WTC11 (cell line): ENCODE measurements around the gene MRPS34. TPM values are rescaled to one million over a fixed set of nuclear protein-coding genes. Genes with fewer than 3 reads are reported as not detected.
A peak's percentile ranks its signal among the peaks of the same experiment; 100 is the strongest.

Experiments
- ATAC-seq: fragments of 200-7000 bp; cut with Tn5 transposase; 2 replicates; pipeline ENCODE4 v1.10.0; 2021; ENCODE audit warnings: mild to moderate bottlenecking, moderate library complexity
- CTCF ChIA-PET: fragments of 300-600 bp; sonication (Branson Sonifier 250); formaldehyde crosslinking; loops from one replicate; lab custom pipeline; 2021; ENCODE audit warnings: antibody characterized with exemption; lab: Charles Lee
- POLR2A ChIA-PET: fragments of 350-600 bp; sonication (Branson Sonifier 250); formaldehyde crosslinking; loops from one replicate; lab custom pipeline; 2021; ENCODE audit warnings: antibody characterized with exemption; lab: Charles Lee
- DNase-seq: peaks from one replicate; pipeline ENCODE4 v3.0.0; 2021; ENCODE audit warnings: low spot score
- H3K27ac Mint-ChIP-seq: 2 replicates; pipeline ENCODE4 v1.8.0; 2021; ENCODE audit warnings: mixed read lengths
- H3K27me3 Mint-ChIP-seq: 2 replicates; pipeline ENCODE4 v1.8.0; 2021; ENCODE audit warnings: low read depth, mild to moderate bottlenecking, moderate library complexity, mixed read lengths
- H3K36me3 Mint-ChIP-seq: 2 replicates; pipeline ENCODE4 v1.8.0; 2021; ENCODE audit warnings: mixed read lengths
- H3K4me1 Mint-ChIP-seq: 2 replicates; pipeline ENCODE4 v1.8.0; 2022; ENCODE audit warnings: mixed read lengths
- H3K4me3 Mint-ChIP-seq: 2 replicates; pipeline ENCODE4 v1.8.0; 2021; ENCODE audit warnings: mild to moderate bottlenecking, moderate library complexity, mixed read lengths
- H3K9me3 Mint-ChIP-seq: 2 replicates; pipeline ENCODE4 v1.8.0; 2021; ENCODE audit warnings: mixed read lengths
- CREM ChIP-seq: sonication (generic); formaldehyde crosslinking; IDR thresholded peaks from 2 replicates; pipeline ENCODE4 v1.8.1; 2022; ENCODE audit warnings: mild to moderate bottlenecking, missing genetic modification reagents, moderate library complexity
- FOXK1 ChIP-seq: sonication (generic); formaldehyde crosslinking; IDR thresholded peaks from 2 replicates; pipeline ENCODE4 v1.8.0; 2022; ENCODE audit warnings: mild to moderate bottlenecking, moderate library complexity, missing genetic modification reagents
- HMGA2 ChIP-seq: fragments of 250-450 bp; sonication (Bioruptor Pico); IDR thresholded peaks from 2 replicates; pipeline ENCODE4 v1.4.0; 2021; ENCODE audit warnings: mild to moderate bottlenecking, moderate library complexity
- JAZF1 ChIP-seq: fragments of 250-450 bp; sonication (Bioruptor Pico); IDR thresholded peaks from 2 replicates; pipeline ENCODE4 v1.9.0; 2021; ENCODE audit warnings: moderate library complexity, mild to moderate bottlenecking, inconsistent platforms
- JUN ChIP-seq: sonication (generic); formaldehyde crosslinking; IDR thresholded peaks from 2 replicates; pipeline ENCODE4 v1.8.0; 2023; ENCODE audit warnings: mild to moderate bottlenecking, missing genetic modification reagents
- NFYB ChIP-seq: sonication (generic); formaldehyde crosslinking; conservative IDR thresholded peaks from 2 replicates; pipeline ENCODE4 v1.8.0; 2022; ENCODE audit warnings: low read depth, missing genetic modification reagents
- RELA ChIP-seq: sonication (generic); formaldehyde crosslinking; IDR thresholded peaks from 2 replicates; pipeline ENCODE4 v1.8.1; 2022; ENCODE audit warnings: missing genetic modification reagents, mild to moderate bottlenecking, borderline replicate concordance
- SP1 ChIP-seq: sonication (generic); formaldehyde crosslinking; conservative IDR thresholded peaks from 2 replicates; pipeline ENCODE4 v1.8.1; 2022; ENCODE audit warnings: missing genetic modification reagents
- ZNF232 ChIP-seq: sonication (generic); formaldehyde crosslinking; IDR thresholded peaks from 2 replicates; pipeline ENCODE4 v1.8.0; 2022; ENCODE audit warnings: mild to moderate bottlenecking, missing genetic modification reagents
- ZNF671 ChIP-seq: fragments of 250-450 bp; sonication (Bioruptor Pico); IDR thresholded peaks from 2 replicates; pipeline ENCODE4 v1.8.0; 2021; ENCODE audit warnings: mild to moderate bottlenecking
- total RNA-seq: library from RNA; stranded (reverse); gene quantifications from 3 replicates; pipeline ENCODE4 v1.2.3, GENCODE V29; 2021
- TF ChIP-seq, protein P1 (sequence below): sonication (generic); formaldehyde crosslinking; IDR thresholded peaks from 2 replicates; pipeline ENCODE4 v1.8.0; 2022; ENCODE audit warnings: mild to moderate bottlenecking, missing genetic modification reagents
- TF ChIP-seq, protein P2 (sequence below): fragments of 250-450 bp; sonication (Bioruptor Pico); IDR thresholded peaks from 2 replicates; pipeline ENCODE4 v1.9.0; 2021; ENCODE audit warnings: moderate library complexity, mild to moderate bottlenecking, inconsistent platforms, borderline replicate concordance
- TF ChIP-seq, protein P3 (sequence below): sonication (generic); formaldehyde crosslinking; IDR thresholded peaks from 2 replicates; pipeline ENCODE4 v1.8.1; 2022; ENCODE audit warnings: mild to moderate bottlenecking, moderate library complexity, missing genetic modification reagents
- TF ChIP-seq, protein P4 (sequence below): sonication (generic); formaldehyde crosslinking; IDR thresholded peaks from 2 replicates; pipeline ENCODE4 v1.8.1; 2023; ENCODE audit warnings: mild to moderate bottlenecking, missing genetic modification reagents, moderate library complexity
- TF ChIP-seq, protein P5 (sequence below): fragments of 250-450 bp; sonication (Bioruptor Pico); conservative IDR thresholded peaks from 2 replicates; pipeline ENCODE4 v1.9.0; 2021; ENCODE audit warnings: mild to moderate bottlenecking
- TF ChIP-seq, protein P6 (sequence below): sonication (generic); formaldehyde crosslinking; IDR thresholded peaks from 2 replicates; pipeline ENCODE4 v1.8.1; 2023; ENCODE audit warnings: mild to moderate bottlenecking, missing genetic modification reagents
- TF ChIP-seq, protein P7 (sequence below): sonication (generic); formaldehyde crosslinking; conservative IDR thresholded peaks from 2 replicates; pipeline ENCODE4 v1.8.1; 2023; ENCODE audit warnings: mild to moderate bottlenecking, low read depth, missing genetic modification reagents, moderate library complexity

MRPS34 gene
- total RNA-seq, 1 experiment from 2014 or later = 258 TPM

DNA sequence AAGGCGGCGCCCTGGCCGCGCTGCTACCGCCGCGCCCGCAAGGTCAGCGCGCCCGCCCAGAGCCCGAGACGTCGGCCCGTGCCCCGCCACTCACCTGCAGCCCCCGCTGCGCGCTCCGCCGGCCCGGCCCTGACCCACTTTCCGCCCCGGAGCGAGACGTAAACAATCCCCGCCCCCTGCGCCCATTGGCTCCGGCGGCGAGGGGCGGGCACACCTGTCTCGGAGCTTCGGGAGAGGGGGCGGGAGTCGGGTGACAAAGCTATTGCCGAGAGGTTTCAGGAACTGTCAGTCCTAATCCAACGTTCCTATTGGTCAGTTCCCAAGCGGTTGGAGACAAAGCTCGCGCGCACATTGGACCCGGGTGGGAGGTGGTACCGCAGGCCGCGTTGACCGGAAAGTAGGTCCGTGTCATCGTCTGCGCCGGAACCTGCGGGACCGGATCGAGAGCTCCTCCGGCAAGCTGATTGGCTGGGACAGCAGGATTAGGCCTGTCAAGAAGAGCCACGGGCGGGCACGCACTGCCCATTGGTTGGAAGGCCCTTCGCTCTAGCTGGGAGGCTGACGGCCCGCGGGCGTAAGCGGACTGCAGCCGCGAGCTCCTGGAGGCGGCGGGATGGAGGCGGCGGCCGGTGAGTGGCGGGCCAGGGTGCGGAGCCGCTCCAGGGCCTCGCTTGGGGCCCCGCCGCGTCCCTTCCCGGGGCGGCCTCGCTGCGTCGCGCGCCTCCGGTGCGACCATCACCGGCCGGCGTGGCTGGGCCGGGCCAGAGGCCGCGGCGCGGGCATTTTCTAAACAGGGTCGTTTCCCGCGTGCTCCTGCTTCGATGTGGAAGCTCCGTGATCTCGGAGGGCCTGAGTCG is 9.7 kb upstream of the MRPS34 start, which contains the start of the genes NUBP2 and SPSB3 (continued):
- TF ChIP-seq, protein P1, sequence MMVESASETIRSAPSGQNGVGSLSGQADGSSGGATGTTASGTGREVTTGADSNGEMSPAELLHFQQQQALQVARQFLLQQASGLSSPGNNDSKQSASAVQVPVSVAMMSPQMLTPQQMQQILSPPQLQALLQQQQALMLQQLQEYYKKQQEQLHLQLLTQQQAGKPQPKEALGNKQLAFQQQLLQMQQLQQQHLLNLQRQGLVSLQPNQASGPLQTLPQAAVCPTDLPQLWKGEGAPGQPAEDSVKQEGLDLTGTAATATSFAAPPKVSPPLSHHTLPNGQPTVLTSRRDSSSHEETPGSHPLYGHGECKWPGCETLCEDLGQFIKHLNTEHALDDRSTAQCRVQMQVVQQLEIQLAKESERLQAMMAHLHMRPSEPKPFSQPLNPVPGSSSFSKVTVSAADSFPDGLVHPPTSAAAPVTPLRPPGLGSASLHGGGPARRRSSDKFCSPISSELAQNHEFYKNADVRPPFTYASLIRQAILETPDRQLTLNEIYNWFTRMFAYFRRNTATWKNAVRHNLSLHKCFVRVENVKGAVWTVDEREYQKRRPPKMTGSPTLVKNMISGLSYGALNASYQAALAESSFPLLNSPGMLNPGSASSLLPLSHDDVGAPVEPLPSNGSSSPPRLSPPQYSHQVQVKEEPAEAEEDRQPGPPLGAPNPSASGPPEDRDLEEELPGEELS (CRISPR knock-in tag) = no peak
- TF ChIP-seq, protein P2, sequence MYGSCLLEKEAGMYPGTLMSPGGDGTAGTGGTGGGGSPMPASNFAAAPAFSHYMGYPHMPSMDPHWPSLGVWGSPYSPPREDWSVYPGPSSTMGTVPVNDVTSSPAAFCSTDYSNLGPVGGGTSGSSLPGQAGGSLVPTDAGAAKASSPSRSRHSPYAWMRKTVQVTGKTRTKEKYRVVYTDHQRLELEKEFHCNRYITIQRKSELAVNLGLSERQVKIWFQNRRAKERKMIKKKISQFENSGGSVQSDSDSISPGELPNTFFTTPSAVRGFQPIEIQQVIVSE (CRISPR knock-in tag) = no peak

DNA sequence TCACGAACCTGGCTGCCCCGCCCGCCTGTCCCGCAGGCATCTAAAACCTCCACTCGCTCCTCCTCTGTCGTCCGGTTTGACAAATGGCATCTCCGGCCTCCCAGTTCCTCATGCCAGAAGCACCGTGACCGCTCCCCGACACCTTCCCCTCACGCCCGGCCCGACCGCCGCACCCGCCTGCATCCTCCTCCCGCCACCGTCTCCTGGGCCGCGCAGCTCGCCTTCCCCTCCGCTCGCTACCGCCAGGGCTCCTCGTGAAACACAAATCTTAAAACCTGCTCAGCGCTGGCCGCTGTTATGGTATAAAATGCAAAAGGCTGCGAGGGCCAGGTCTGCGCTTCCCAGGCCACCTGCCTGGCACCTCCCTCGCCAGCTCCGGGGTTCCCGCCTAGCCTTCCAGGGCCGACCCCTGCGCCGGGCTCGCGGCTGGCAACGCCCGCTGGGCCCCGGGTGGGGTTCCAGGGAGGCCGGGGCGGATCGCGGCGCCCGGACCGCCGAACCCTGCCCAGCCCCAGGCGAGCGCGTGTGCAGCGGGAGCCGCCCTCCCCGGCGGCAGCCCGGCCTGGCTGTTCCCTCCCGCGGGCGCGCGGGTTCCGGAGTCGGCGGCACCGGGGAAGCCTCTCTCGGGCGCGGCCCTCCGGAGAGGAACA is 8.9 kb upstream of the MRPS34 start:
- Mint-ChIP-seq H3K27me3 (no peaks in the 10 kb centered on the region), H3K27ac (peak overlapping the region; percentile 60), H3K4me1 (peaks cover 7% of the 10 kb centered on the region), H3K36me3 (no peaks in the 10 kb centered on the region), H3K9me3 (no peaks in the 10 kb centered on the region), H3K4me3 (peak overlapping the region; percentile 81)
- ATAC-seq (no peak), DNase-seq (peak; percentile 42)
- ChIA-PET CTCF (interaction anchor here (0.6 to 2.1 kb wide), 25 partner anchors 8 to 1041 kb away, joined by 3 to 37 read pairs (median 4); partner anchors contain the start of genes CIAO3, EME2, FAHD1 and HAGH), POLR2A (interaction anchor here (0.9 to 2.6 kb wide), 8 partner anchors 8 to 183 kb away, joined by 3 to 18 read pairs (median 6); partner anchors contain the start of genes EME2, IGFALS, MAPK8IP3 and MRPS34)
- TF ChIP-seq HMGA2 (CRISPR knock-in tag) (no peak), CREM (CRISPR knock-in tag) (no peak), JUN (CRISPR knock-in tag) (0 out of 2 replicates have a peak, but pooled peaks have one; percentile 32)
- TF ChIP-seq, protein P3, sequence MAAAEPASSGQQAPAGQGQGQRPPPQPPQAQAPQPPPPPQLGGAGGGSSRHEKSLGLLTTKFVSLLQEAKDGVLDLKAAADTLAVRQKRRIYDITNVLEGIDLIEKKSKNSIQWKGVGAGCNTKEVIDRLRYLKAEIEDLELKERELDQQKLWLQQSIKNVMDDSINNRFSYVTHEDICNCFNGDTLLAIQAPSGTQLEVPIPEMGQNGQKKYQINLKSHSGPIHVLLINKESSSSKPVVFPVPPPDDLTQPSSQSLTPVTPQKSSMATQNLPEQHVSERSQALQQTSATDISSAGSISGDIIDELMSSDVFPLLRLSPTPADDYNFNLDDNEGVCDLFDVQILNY (CRISPR knock-in tag) = no peak

DNA sequence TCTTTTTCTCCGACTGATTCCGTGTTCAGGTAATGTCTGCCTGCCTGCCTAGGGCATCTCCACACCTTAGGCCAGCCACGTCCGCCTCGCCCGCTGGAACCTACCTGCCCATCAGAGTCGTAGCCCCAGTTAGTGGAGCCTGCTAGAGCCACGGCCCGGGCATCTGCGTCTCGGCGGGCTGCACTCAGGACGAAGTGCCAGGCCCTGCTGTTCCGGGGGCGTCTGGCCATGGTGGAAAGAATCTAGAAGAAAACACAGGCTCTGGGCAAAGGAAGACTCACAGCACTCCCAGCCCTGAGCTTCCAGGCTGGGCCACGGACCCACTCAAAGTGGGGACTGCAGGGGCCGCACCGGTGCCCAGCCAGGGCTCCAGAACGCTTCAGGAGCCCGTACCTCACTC is 8.3 kb upstream of the MRPS34 start:
- 0 out of 2 replicates have a peak overlapping the region, but pooled peaks have one; percentile 60 for H3K27ac Mint-ChIP-seq
- ATAC-seq (no peak), DNase-seq (no peak)
- H3K9me3 Mint-ChIP-seq = no peaks in the 10 kb centered on the region
- POLR2A ChIA-PET = interaction anchor here (2.6 kb wide), 1 partner anchor 10 kb away, joined by 11 read pairs; the partner anchor contains the start of gene NME3
- H3K36me3 Mint-ChIP-seq = no peaks in the 10 kb centered on the region
- peaks cover 7% of the 10 kb centered on the region for H3K4me1 Mint-ChIP-seq
- H3K4me3 Mint-ChIP-seq = peak overlapping the region; percentile 81
- CTCF ChIA-PET = interaction anchor here (0.7 to 2.1 kb wide), 6 partner anchors 8 to 160 kb away, joined by 3 to 37 read pairs (median 7); partner anchors contain the start of genes EME2, FAHD1, HAGH and MRPS34
- no peaks in the 10 kb centered on the region for H3K27me3 Mint-ChIP-seq
- TF ChIP-seq ZNF232 (CRISPR knock-in tag) (no peak), RELA (CRISPR knock-in tag) (no peak), ZNF671 (CRISPR knock-in tag) (no peak), FOXK1 (CRISPR knock-in tag) (no peak), HMGA2 (CRISPR knock-in tag) (no peak), JAZF1 (no peak), NFYB (CRISPR knock-in tag) (no peak), SP1 (CRISPR knock-in tag) (no peak)
- TF ChIP-seq, protein P4, sequence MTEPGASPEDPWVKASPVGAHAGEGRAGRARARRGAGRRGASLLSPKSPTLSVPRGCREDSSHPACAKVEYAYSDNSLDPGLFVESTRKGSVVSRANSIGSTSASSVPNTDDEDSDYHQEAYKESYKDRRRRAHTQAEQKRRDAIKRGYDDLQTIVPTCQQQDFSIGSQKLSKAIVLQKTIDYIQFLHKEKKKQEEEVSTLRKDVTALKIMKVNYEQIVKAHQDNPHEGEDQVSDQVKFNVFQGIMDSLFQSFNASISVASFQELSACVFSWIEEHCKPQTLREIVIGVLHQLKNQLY (CRISPR knock-in tag) = no peak
- TF ChIP-seq, protein P5, sequence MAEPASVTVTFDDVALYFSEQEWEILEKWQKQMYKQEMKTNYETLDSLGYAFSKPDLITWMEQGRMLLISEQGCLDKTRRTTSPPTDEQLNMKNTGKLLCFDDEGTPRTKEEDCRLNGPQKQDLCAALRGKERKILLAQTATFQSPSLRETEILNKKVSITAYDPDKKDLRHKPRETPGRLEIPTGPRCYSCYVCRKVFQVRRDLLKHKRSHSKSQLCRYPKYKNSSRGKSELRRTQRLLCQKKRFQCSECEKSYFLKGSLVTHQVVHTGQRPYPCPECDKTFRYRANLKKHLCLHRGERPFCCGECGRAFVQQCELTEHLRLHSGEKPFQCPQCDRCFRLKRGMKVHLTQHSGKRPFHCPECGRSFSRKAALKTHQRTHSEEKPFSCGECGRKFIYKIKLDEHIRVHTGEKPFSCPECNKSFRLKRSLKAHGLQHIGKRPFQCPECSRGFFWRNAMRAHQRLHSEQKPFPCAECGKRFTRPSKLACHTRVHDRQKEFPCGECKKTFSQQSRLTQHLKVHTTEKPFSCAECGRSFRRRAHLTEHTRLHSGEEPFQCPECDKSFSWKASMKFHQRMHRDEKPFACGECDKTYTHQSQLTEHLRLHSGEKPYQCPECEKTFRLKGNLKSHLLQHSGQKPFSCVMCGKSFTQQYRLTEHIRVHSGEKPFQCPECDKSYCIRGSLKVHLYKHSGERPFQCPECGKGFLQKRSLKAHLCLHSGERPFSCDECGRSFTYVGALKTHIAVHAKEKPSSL (CRISPR knock-in tag) = no peak
- TF ChIP-seq, protein P6, sequence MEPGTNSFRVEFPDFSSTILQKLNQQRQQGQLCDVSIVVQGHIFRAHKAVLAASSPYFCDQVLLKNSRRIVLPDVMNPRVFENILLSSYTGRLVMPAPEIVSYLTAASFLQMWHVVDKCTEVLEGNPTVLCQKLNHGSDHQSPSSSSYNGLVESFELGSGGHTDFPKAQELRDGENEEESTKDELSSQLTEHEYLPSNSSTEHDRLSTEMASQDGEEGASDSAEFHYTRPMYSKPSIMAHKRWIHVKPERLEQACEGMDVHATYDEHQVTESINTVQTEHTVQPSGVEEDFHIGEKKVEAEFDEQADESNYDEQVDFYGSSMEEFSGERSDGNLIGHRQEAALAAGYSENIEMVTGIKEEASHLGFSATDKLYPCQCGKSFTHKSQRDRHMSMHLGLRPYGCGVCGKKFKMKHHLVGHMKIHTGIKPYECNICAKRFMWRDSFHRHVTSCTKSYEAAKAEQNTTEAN (CRISPR knock-in tag) = no peak
- TF ChIP-seq, protein P7, sequence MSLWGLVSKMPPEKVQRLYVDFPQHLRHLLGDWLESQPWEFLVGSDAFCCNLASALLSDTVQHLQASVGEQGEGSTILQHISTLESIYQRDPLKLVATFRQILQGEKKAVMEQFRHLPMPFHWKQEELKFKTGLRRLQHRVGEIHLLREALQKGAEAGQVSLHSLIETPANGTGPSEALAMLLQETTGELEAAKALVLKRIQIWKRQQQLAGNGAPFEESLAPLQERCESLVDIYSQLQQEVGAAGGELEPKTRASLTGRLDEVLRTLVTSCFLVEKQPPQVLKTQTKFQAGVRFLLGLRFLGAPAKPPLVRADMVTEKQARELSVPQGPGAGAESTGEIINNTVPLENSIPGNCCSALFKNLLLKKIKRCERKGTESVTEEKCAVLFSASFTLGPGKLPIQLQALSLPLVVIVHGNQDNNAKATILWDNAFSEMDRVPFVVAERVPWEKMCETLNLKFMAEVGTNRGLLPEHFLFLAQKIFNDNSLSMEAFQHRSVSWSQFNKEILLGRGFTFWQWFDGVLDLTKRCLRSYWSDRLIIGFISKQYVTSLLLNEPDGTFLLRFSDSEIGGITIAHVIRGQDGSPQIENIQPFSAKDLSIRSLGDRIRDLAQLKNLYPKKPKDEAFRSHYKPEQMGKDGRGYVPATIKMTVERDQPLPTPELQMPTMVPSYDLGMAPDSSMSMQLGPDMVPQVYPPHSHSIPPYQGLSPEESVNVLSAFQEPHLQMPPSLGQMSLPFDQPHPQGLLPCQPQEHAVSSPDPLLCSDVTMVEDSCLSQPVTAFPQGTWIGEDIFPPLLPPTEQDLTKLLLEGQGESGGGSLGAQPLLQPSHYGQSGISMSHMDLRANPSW = no peak
